K562 (cell line): ENCODE measurements around the gene ACTR1B. TPM values are rescaled to one million over a fixed set of nuclear protein-coding genes. Genes with fewer than 3 reads are reported as not detected.

Experiments
- CBX2 ChIP-seq: fragments of 200-600 bp; sonication (generic); IDR thresholded peaks from one replicate; pipeline ENCODE4 v1.6.1; 2012; ENCODE audit warnings: mild to moderate bottlenecking, low read length, inconsistent platforms; ENCODE audit not compliant: insufficient read depth, poor library complexity, severe bottlenecking
- CREM ChIP-seq: IDR thresholded peaks from 2 replicates; pipeline ENCODE4 v1.6.1; 2014; ENCODE audit warnings: antibody characterized with exemption, low read depth
- DDX20 ChIP-seq: fragments of 450-650 bp; IDR thresholded peaks from 2 replicates; pipeline ENCODE4 v1.6.1; 2016; ENCODE audit warnings: missing genetic modification characterization, low read depth, mild to moderate bottlenecking, missing compliant biosample characterization, moderate library complexity
- GABPB2 ChIP-seq: fragments of 250-450 bp; sonication (Bioruptor Pico); conservative IDR thresholded peaks from 2 replicates; pipeline ENCODE4 v1.5.1; 2021; ENCODE audit warnings: mild to moderate bottlenecking
- HDAC1 ChIP-seq, 2 experiments: fragments of 450-650 bp; IDR thresholded peaks; 2 replicates each; pipeline ENCODE4 v1.6.1; 2016 to 2017; ENCODE audit warnings: inconsistent platforms in 1 of 2, mild to moderate bottlenecking in 1 of 2, moderate library complexity in 1 of 2
- HIVEP1 ChIP-seq: fragments of 250-450 bp; sonication (Bioruptor Pico); IDR thresholded peaks from 2 replicates; pipeline ENCODE4 v1.4.0; 2020; ENCODE audit warnings: mild to moderate bottlenecking
- HMG20A ChIP-seq: fragments of 450-650 bp; formaldehyde crosslinking; conservative IDR thresholded peaks from 2 replicates; pipeline ENCODE4 v1.4.0; 2020; ENCODE audit warnings: mild to moderate bottlenecking, mixed read lengths
- NCOA6 ChIP-seq: fragments of 450-650 bp; IDR thresholded peaks from 2 replicates; pipeline ENCODE4 v1.6.1; 2017; ENCODE audit warnings: mild to moderate bottlenecking
- NELFE ChIP-seq: IDR thresholded peaks from 2 replicates; pipeline ENCODE4 v1.6.1; 2011; ENCODE audit warnings: mild to moderate bottlenecking; ENCODE audit not compliant: insufficient read depth, insufficient read length
- NR4A1 ChIP-seq, 2 experiments: fragments of 250-450 bp in 1 of 2; fragments of 450-650 bp in 1 of 2; sonication (Bioruptor Pico) in 1 of 2; IDR thresholded peaks; 2 replicates each; pipeline versions ENCODE4 v1.4.0 to v1.6.1; 2016 to 2020; ENCODE audit warnings: mild to moderate bottlenecking in 2 of 2, missing compliant biosample characterization in 1 of 2, missing genetic modification characterization in 1 of 2, moderate library complexity in 1 of 2
- SLC30A9 ChIP-seq: fragments of 250-450 bp; sonication (Bioruptor Pico); IDR thresholded peaks from 2 replicates; pipeline ENCODE4 v1.8.0; 2022; ENCODE audit warnings: mild to moderate bottlenecking, moderate library complexity
- SRSF3 ChIP-seq: fragments of 200-400 bp; formaldehyde crosslinking; IDR thresholded peaks from 2 replicates; pipeline ENCODE4 v1.6.1; 2016; ENCODE audit warnings: mild to moderate bottlenecking, low read length, moderate library complexity; ENCODE audit not compliant: insufficient read depth
- TCFL5 ChIP-seq: fragments of 250-450 bp; sonication (Bioruptor Pico); conservative IDR thresholded peaks from 2 replicates; pipeline ENCODE4 v1.6.1; 2021; ENCODE audit warnings: mild to moderate bottlenecking, moderate library complexity, matching md5 sums
- TRIM25 ChIP-seq: fragments of 450-650 bp; IDR thresholded peaks from 2 replicates; pipeline ENCODE4 v1.7.0; 2016; ENCODE audit warnings: borderline replicate concordance
- ZNF124 ChIP-seq: sonication (generic); formaldehyde crosslinking; IDR thresholded peaks from 2 replicates; pipeline ENCODE4 v1.8.1; 2022; ENCODE audit warnings: missing genetic modification reagents
- polyA plus RNA-seq, 8 experiments: library from polyadenylated mRNA; depleted of rRNA in 4 of 8; stranded (reverse) in 5 of 8; unstranded in 3 of 8; fragments of >200 nt; fragmentation: Nextera tagmentation in 2 of 8; fragmentation: Illumina TruSeq in 1 of 8; extraction: Ambion mirVana in 2 of 8; extraction: Trizol in 1 of 8; gene quantifications; 2 replicates each; pipeline versions ENCODE4 v1.2.1 to v1.2.3, GENCODE V29; 2011 to 2014; ENCODE audit warnings: inconsistent platforms in 1 of 8, missing spikeins in 1 of 8
- total RNA-seq, 7 experiments: library from RNA; depleted of rRNA in 6 of 7; stranded (reverse); fragments of >200 nt in 6 of 7; fragmentation: Illumina TruSeq in 2 of 7; extraction: Trizol in 2 of 7; gene quantifications; 2 replicates each; pipeline versions ENCODE4 v1.2.1 to v1.2.3, GENCODE V29; 2011 to 2021; ENCODE audit warnings: low replicate concordance in 1 of 7
- TF ChIP-seq, protein P1 (sequence below): sonication (generic); formaldehyde crosslinking; IDR thresholded peaks from 2 replicates; pipeline ENCODE4 v1.8.1; 2023; ENCODE audit warnings: missing genetic modification reagents, mild to moderate bottlenecking, borderline replicate concordance
- TF ChIP-seq, protein P2 (sequence below), 2 experiments: fragments of 150-350 bp in 1 of 2; IDR thresholded peaks; 2 replicates each; pipeline ENCODE4 v1.6.1; 2012 to 2016; ENCODE audit warnings: low read depth in 2 of 2, low read length in 2 of 2, mild to moderate bottlenecking in 1 of 2, moderate library complexity in 1 of 2

ACTR1B gene
- total and polyA plus RNA-seq, 9 of the 15 experiments (the other 6 are each of a cell fraction or from before 2014, with no cell fraction given): 0.49 to 42.3 (median 22.5) TPM

- TF ChIP-seq, protein P1, sequence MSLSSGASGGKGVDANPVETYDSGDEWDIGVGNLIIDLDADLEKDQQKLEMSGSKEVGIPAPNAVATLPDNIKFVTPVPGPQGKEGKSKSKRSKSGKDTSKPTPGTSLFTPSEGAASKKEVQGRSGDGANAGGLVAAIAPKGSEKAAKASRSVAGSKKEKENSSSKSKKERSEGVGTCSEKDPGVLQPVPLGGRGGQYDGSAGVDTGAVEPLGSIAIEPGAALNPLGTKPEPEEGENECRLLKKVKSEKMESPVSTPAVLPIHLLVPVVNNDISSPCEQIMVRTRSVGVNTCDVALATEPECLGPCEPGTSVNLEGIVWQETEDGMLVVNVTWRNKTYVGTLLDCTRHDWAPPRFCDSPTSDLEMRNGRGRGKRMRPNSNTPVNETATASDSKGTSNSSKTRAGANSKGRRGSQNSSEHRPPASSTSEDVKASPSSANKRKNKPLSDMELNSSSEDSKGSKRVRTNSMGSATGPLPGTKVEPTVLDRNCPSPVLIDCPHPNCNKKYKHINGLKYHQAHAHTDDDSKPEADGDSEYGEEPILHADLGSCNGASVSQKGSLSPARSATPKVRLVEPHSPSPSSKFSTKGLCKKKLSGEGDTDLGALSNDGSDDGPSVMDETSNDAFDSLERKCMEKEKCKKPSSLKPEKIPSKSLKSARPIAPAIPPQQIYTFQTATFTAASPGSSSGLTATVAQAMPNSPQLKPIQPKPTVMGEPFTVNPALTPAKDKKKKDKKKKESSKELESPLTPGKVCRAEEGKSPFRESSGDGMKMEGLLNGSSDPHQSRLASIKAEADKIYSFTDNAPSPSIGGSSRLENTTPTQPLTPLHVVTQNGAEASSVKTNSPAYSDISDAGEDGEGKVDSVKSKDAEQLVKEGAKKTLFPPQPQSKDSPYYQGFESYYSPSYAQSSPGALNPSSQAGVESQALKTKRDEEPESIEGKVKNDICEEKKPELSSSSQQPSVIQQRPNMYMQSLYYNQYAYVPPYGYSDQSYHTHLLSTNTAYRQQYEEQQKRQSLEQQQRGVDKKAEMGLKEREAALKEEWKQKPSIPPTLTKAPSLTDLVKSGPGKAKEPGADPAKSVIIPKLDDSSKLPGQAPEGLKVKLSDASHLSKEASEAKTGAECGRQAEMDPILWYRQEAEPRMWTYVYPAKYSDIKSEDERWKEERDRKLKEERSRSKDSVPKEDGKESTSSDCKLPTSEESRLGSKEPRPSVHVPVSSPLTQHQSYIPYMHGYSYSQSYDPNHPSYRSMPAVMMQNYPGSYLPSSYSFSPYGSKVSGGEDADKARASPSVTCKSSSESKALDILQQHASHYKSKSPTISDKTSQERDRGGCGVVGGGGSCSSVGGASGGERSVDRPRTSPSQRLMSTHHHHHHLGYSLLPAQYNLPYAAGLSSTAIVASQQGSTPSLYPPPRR (CRISPR knock-in tag): no peak
- no peak for TF ChIP-seq DDX20 (tag)
- no peak; the same call in 1 of the 2 replicates for TF ChIP-seq GABPB2 (CRISPR knock-in tag)
- no peak for TF ChIP-seq SLC30A9 (CRISPR knock-in tag)
- TF ChIP-seq NR4A1 (CRISPR knock-in tag; IDR thresholded peaks at IDR 0.05): no peak
- TF ChIP-seq NR4A1 (tag; IDR thresholded peaks at IDR 0.05): no peak
- no peak for TF ChIP-seq ZNF124 (CRISPR knock-in tag)
- TF ChIP-seq NELFE: no peak
- no peak for TF ChIP-seq CBX2
- no peak for TF ChIP-seq TRIM25
- TF ChIP-seq, protein P2, sequence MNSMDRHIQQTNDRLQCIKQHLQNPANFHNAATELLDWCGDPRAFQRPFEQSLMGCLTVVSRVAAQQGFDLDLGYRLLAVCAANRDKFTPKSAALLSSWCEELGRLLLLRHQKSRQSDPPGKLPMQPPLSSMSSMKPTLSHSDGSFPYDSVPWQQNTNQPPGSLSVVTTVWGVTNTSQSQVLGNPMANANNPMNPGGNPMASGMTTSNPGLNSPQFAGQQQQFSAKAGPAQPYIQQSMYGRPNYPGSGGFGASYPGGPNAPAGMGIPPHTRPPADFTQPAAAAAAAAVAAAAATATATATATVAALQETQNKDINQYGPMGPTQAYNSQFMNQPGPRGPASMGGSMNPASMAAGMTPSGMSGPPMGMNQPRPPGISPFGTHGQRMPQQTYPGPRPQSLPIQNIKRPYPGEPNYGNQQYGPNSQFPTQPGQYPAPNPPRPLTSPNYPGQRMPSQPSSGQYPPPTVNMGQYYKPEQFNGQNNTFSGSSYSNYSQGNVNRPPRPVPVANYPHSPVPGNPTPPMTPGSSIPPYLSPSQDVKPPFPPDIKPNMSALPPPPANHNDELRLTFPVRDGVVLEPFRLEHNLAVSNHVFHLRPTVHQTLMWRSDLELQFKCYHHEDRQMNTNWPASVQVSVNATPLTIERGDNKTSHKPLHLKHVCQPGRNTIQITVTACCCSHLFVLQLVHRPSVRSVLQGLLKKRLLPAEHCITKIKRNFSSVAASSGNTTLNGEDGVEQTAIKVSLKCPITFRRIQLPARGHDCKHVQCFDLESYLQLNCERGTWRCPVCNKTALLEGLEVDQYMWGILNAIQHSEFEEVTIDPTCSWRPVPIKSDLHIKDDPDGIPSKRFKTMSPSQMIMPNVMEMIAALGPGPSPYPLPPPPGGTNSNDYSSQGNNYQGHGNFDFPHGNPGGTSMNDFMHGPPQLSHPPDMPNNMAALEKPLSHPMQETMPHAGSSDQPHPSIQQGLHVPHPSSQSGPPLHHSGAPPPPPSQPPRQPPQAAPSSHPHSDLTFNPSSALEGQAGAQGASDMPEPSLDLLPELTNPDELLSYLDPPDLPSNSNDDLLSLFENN (IDR thresholded peaks at IDR 0.05; ENCODE audit: low read depth in 2 of 2, low read length in 2 of 2): no peak
- no peak for TF ChIP-seq TCFL5 (CRISPR knock-in tag)
- peak in 1 of 2 experiments; percentile 17; a peak in 1 of 4 replicates for TF ChIP-seq HDAC1 (IDR thresholded peaks at IDR 0.05)
- TF ChIP-seq HIVEP1 (CRISPR knock-in tag): no peak
- no peak for TF ChIP-seq NCOA6
- no peak for TF ChIP-seq HMG20A (CRISPR knock-in tag)
- TF ChIP-seq CREM: peak; percentile 90
- no peak for TF ChIP-seq SRSF3
These were observed at the start of gene ACTR1B (continued) for GRCh38 chr2:97663962-97664635.
